ENCODE data around the gene ELMOD3. TPM values are rescaled to one million over a fixed set of nuclear protein-coding genes. Genes with fewer than 3 reads are reported as not detected.
A peak's percentile ranks its signal among the peaks of the same experiment; 100 is the strongest.

The ELMOD3 gene
- total and polyA plus RNA-seq, 2 of the 8 experiments (the other 6 are each of a cell fraction or from before 2014, with no cell fraction given) = 8.5 to 10.2 TPM

GRCh38 chr2:85437488-85438200 lies 83.1 kb downstream of the ELMOD3 start:
- Histone ChIP-seq H2BK20ac (ENCODE audit: low read length) (no peak overlapping the region), H4K91ac (replicated peaks; ENCODE audit: insufficient read length, low read length) (peak overlapping the region; percentile 92), H3K4ac (replicated peaks; ENCODE audit: insufficient read length, low read depth, low read length) (peak overlapping the region; percentile 87), H3K36me3 (ENCODE audit: control insufficient read depth in 2 of 4, insufficient read depth in 4 of 4, low read length in 3 of 4) (no peaks in the 10 kb centered on the region), H3K27ac (ENCODE audit: low read depth, low read length) (peak overlapping the region; percentile 69; the same call in 1 of the 2 replicates), H3K79me1 (ENCODE audit: low read depth, low read length) (no peaks in the 10 kb centered on the region; the same call in 1 of the 2 replicates), H3K18ac (ENCODE audit: extremely low read depth, low read length) (peak overlapping the region; percentile 93), H2AFZ (ENCODE audit: low read length) (peak overlapping the region; percentile 54; the same call in 1 of the 2 replicates), H3K79me2 (ENCODE audit: control insufficient read depth in 1 of 2, insufficient read depth in 2 of 2, low read length in 2 of 2) (no peaks in the 10 kb centered on the region), H2BK120ac (replicated peaks; ENCODE audit: low read depth, low read length) (no peak overlapping the region), H2AK5ac (ENCODE audit: low read depth, low read length) (peak overlapping the region; percentile 91; the same call in 1 of the 2 replicates), H4K8ac (ENCODE audit: extremely low read depth, insufficient read depth, low read length) (peak overlapping the region; percentile 98), H3K23ac (ENCODE audit: insufficient read length) (no peak overlapping the region), H4K5ac (ENCODE audit: insufficient read length, low read depth, low read length) (peak overlapping the region; percentile 63), H3K9me3 (ENCODE audit: insufficient read depth in 2 of 2, low read depth in 1 of 2, low read length in 1 of 2) (no peaks in the 10 kb centered on the region), H4K20me1 (replicated peaks in 1 of 2; ENCODE audit: control insufficient read depth in 1 of 2, insufficient read depth in 2 of 2, low read length in 2 of 2) (no peaks in the 10 kb centered on the region), H2BK12ac (ENCODE audit: low read depth, low read length) (peak overlapping the region; percentile 87; the same call in 1 of the 2 replicates), H3K27me3 (replicated peaks in 1 of 4; ENCODE audit: control insufficient read depth in 3 of 4, extremely low read depth in 1 of 4, insufficient read depth in 3 of 4, low read length in 3 of 4) (peaks cover 0 to 14% (median 5%) of the 10 kb centered on the region in 4 experiments; a peak in 4 of 7 replicates), H2BK15ac (ENCODE audit: low read length) (peak overlapping the region; percentile 95; the same call in 1 of the 2 replicates), H3K9ac (replicated peaks in 1 of 4; ENCODE audit: extremely low read depth in 1 of 4, low read depth in 3 of 4, low read length in 3 of 4) (peak overlapping the region; percentile 38 to 59 (median 48)), H3K4me2 (ENCODE audit: insufficient read depth in 1 of 2, low read depth in 2 of 2, low read length in 2 of 2) (peak overlapping the region; percentile 84 to 97), H3K4me1 (replicated peaks in 1 of 4; ENCODE audit: control insufficient read depth in 3 of 4, insufficient read depth in 4 of 4, low read length in 3 of 4) (peaks cover 7 to 40% (median 32%) of the 10 kb centered on the region in 4 experiments), H2BK5ac (ENCODE audit: low read depth, low read length) (peak overlapping the region; percentile 28; the same call in 1 of the 2 replicates), H3K23me2 (ENCODE audit: low read depth, low read length) (peaks cover 2% of the 10 kb centered on the region; the same call in 1 of the 2 replicates), H3K4me3 (ENCODE audit: extremely low read depth in 1 of 4, insufficient read depth in 2 of 4, low read depth in 3 of 4, low read length in 4 of 4) (peak overlapping the region in 3 of 4 experiments; percentile 23 to 56 (median 35); a peak in 7 of 8 replicates), H3K14ac (ENCODE audit: insufficient read length) (no peak overlapping the region), H3K56ac (replicated peaks; ENCODE audit: insufficient read length, low read depth, low read length) (no peak overlapping the region)
- peak in 1 of 2 experiments; percentile 82 for DNase-seq (ENCODE audit: low read depth in 1 of 2, low spot score in 2 of 2)
- ChIA-PET CTCF (ENCODE audit: partially characterized antibody) (interaction anchor here (0.7 to 2.3 kb wide), 11 partner anchors 9 to 112 kb away, joined by 3 to 7 read pairs (median 3); partner anchors contain the start of gene MAT2A), POLR2A (ENCODE audit: partially characterized antibody) (interaction anchor here (0.7 to 55.3 kb wide), 18 partner anchors 8 to 174 kb away, joined by 3 to 1889 read pairs (median 4); partner anchors contain the start of genes C2orf68, CAPG, GGCX and MAT2A)
- no peak for FAIRE-seq
- WGBS, 2 experiments (ENCODE audit: extremely low coverage in 1 of 2, insufficient coverage in 1 of 2, insufficient read length in 1 of 2, insufficient replicate concordance in 2 of 2, low coverage in 1 of 2, low lambda C conversion rate in 2 of 2, missing lambda C conversion rate in 1 of 2) = 6% methylated on average over 48 of the region's 64 CpGs; no CpG with 5 or more reads in 1 of the 2 experiments
- TF ChIP-seq CBX8 (IDR thresholded peaks at IDR 0.05; ENCODE audit: borderline replicate concordance, low read depth, low read length) = no peak
- TF ChIP-seq CHD2 (IDR thresholded peaks at IDR 0.05; ENCODE audit: low read length) = no peak
- TF ChIP-seq PHF8 (conservative IDR thresholded peaks at IDR 0.05; ENCODE audit: low read depth, low read length) = 0 out of 2 replicates have a peak, but pooled peaks have one; percentile 51
- TF ChIP-seq SAP30 (IDR thresholded peaks at IDR 0.05; ENCODE audit: insufficient read depth, insufficient replicate concordance, low read length) = no peak
- no peak for TF ChIP-seq RNF2 (IDR thresholded peaks at IDR 0.05; ENCODE audit: borderline replicate concordance, low read depth, low read length, missing control alignments, poor library complexity, severe bottlenecking)
- TF ChIP-seq JUN (IDR thresholded peaks at IDR 0.05; ENCODE audit: low read depth, low read length) = no peak
- TF ChIP-seq USF2 (IDR thresholded peaks at IDR 0.05; ENCODE audit: low read length) = peak; percentile 59; the same call in 1 of the 2 replicates
- no peak for TF ChIP-seq CEBPB (IDR thresholded peaks at IDR 0.05; ENCODE audit: low read depth, low read length)
- TF ChIP-seq CTBP2 (IDR thresholded peaks at IDR 0.05; ENCODE audit: borderline replicate concordance, insufficient read depth, insufficient read length, low read length) = no peak

Data from H1 (cell line).